ENCODE measurements around the gene GATD1.

Gene GATD1

GRCh38 chr11:749731-750130 is 27.6 kb downstream of the GATD1 start:
- Histone ChIP-seq H3K9me3 (ENCODE audit: control insufficient read depth, insufficient read depth, low read depth, low read length) (no peaks in the 10 kb centered on the region), H3K4me1 (ENCODE audit: control insufficient read depth, insufficient read depth, low read length) (no peaks in the 10 kb centered on the region), H3K27ac (ENCODE audit: extremely low read depth, low read depth, low read length) (no peak overlapping the region), H3K36me3 (ENCODE audit: control insufficient read depth in 2 of 2, insufficient read depth in 1 of 2, low read length in 2 of 2) (peaks cover 0 to 14% of the 10 kb centered on the region in 2 experiments; a peak in 2 of 3 replicates), H3K4me3 (ENCODE audit: low read depth, low read length) (no peak overlapping the region)
- ChIA-PET CTCF (interaction anchor here (0.7 kb wide), 1 partner anchor 11 kb away, joined by 3 read pairs; no protein-coding TSS in a partner anchor), POLR2A (interaction anchor here (0.6 kb wide), 1 partner anchor 27 kb away, joined by 5 read pairs; the partner anchor contains the start of gene GATD1)
- TF ChIP-seq ZNF280D (tag by site-specific recombination; IDR thresholded peaks at IDR 0.05), result no peak
- TF ChIP-seq, protein P1, sequence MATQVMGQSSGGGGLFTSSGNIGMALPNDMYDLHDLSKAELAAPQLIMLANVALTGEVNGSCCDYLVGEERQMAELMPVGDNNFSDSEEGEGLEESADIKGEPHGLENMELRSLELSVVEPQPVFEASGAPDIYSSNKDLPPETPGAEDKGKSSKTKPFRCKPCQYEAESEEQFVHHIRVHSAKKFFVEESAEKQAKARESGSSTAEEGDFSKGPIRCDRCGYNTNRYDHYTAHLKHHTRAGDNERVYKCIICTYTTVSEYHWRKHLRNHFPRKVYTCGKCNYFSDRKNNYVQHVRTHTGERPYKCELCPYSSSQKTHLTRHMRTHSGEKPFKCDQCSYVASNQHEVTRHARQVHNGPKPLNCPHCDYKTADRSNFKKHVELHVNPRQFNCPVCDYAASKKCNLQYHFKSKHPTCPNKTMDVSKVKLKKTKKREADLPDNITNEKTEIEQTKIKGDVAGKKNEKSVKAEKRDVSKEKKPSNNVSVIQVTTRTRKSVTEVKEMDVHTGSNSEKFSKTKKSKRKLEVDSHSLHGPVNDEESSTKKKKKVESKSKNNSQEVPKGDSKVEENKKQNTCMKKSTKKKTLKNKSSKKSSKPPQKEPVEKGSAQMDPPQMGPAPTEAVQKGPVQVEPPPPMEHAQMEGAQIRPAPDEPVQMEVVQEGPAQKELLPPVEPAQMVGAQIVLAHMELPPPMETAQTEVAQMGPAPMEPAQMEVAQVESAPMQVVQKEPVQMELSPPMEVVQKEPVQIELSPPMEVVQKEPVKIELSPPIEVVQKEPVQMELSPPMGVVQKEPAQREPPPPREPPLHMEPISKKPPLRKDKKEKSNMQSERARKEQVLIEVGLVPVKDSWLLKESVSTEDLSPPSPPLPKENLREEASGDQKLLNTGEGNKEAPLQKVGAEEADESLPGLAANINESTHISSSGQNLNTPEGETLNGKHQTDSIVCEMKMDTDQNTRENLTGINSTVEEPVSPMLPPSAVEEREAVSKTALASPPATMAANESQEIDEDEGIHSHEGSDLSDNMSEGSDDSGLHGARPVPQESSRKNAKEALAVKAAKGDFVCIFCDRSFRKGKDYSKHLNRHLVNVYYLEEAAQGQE (tag by site-specific recombination; IDR thresholded peaks at IDR 0.05), result no peak
- TF ChIP-seq ZNF677 (tag by site-specific recombination; IDR thresholded peaks at IDR 0.05), result no peak
- TF ChIP-seq, protein P2, sequence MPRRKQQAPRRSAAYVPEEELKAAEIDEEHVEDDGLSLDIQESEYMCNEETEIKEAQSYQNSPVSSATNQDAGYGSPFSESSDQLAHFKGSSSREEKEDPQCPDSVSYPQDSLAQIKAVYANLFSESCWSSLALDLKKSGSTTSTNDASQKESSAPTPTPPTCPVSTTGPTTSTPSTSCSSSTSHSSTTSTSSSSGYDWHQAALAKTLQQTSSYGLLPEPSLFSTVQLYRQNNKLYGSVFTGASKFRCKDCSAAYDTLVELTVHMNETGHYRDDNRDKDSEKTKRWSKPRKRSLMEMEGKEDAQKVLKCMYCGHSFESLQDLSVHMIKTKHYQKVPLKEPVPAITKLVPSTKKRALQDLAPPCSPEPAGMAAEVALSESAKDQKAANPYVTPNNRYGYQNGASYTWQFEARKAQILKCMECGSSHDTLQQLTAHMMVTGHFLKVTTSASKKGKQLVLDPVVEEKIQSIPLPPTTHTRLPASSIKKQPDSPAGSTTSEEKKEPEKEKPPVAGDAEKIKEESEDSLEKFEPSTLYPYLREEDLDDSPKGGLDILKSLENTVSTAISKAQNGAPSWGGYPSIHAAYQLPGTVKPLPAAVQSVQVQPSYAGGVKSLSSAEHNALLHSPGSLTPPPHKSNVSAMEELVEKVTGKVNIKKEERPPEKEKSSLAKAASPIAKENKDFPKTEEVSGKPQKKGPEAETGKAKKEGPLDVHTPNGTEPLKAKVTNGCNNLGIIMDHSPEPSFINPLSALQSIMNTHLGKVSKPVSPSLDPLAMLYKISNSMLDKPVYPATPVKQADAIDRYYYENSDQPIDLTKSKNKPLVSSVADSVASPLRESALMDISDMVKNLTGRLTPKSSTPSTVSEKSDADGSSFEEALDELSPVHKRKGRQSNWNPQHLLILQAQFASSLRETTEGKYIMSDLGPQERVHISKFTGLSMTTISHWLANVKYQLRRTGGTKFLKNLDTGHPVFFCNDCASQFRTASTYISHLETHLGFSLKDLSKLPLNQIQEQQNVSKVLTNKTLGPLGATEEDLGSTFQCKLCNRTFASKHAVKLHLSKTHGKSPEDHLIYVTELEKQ (tag by site-specific recombination; IDR thresholded peaks at IDR 0.05; ENCODE audit: borderline replicate concordance), result no peak
- no peak for TF ChIP-seq ZNF433 (tag by site-specific recombination; IDR thresholded peaks at IDR 0.05; ENCODE audit: low read depth)
- TF ChIP-seq ZNF26 (tag by site-specific recombination; IDR thresholded peaks at IDR 0.05), result no peak
- TF ChIP-seq ZBTB10 (tag by site-specific recombination; IDR thresholded peaks at IDR 0.05), result no peak
- TF ChIP-seq ZNF133 (tag by site-specific recombination; IDR thresholded peaks at IDR 0.05), result no peak
- no peak for TF ChIP-seq ZNF223 (tag by site-specific recombination; IDR thresholded peaks at IDR 0.05)
- TF ChIP-seq YY1 (tag by site-specific recombination; IDR thresholded peaks at IDR 0.05), result no peak
- TF ChIP-seq, protein P3, sequence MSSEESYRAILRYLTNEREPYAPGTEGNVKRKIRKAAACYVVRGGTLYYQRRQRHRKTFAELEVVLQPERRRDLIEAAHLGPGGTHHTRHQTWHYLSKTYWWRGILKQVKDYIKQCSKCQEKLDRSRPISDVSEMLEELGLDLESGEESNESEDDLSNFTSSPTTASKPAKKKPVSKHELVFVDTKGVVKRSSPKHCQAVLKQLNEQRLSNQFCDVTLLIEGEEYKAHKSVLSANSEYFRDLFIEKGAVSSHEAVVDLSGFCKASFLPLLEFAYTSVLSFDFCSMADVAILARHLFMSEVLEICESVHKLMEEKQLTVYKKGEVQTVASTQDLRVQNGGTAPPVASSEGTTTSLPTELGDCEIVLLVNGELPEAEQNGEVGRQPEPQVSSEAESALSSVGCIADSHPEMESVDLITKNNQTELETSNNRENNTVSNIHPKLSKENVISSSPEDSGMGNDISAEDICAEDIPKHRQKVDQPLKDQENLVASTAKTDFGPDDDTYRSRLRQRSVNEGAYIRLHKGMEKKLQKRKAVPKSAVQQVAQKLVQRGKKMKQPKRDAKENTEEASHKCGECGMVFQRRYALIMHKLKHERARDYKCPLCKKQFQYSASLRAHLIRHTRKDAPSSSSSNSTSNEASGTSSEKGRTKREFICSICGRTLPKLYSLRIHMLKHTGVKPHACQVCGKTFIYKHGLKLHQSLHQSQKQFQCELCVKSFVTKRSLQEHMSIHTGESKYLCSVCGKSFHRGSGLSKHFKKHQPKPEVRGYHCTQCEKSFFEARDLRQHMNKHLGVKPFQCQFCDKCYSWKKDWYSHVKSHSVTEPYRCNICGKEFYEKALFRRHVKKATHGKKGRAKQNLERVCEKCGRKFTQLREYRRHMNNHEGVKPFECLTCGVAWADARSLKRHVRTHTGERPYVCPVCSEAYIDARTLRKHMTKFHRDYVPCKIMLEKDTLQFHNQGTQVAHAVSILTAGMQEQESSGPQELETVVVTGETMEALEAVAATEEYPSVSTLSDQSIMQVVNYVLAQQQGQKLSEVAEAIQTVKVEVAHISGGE (tag by site-specific recombination; conservative IDR thresholded peaks at IDR 0.05; ENCODE audit: low read depth), result no peak
- no peak for TF ChIP-seq GLIS2 (tag by site-specific recombination; IDR thresholded peaks at IDR 0.05)
- TF ChIP-seq YY2 (tag by site-specific recombination; IDR thresholded peaks at IDR 0.05), result no peak

Data from HEK293 (cell line).